Measurements from ENCODE around the gene TNFRSF12A.
"Not testable (repeated sequence)": the region's sequence is repeated elsewhere in the genome, so short reads cannot be mapped to it uniquely, and the experiment has no call there.

Gene TNFRSF12A

DNA sequence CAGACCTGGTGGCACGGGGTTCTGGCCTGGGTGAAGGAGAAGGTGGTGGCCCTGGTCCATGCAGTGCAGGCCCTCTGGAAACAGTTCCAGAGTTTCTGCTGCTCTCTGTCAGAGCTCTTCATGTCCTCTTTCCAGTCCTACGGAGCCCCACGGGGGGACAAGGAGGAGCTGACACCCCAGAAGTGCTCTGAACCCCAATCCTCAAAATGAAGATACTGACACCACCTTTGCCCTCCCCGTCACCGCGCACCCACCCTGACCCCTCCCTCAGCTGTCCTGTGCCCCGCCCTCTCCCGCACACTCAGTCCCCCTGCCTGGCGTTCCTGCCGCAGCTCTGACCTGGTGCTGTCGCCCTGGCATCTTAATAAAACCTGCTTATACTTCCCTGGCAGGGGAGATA is 49.0 kb downstream of the TNFRSF12A start:
- not testable (repeated sequence) for DNase-seq

DNA sequence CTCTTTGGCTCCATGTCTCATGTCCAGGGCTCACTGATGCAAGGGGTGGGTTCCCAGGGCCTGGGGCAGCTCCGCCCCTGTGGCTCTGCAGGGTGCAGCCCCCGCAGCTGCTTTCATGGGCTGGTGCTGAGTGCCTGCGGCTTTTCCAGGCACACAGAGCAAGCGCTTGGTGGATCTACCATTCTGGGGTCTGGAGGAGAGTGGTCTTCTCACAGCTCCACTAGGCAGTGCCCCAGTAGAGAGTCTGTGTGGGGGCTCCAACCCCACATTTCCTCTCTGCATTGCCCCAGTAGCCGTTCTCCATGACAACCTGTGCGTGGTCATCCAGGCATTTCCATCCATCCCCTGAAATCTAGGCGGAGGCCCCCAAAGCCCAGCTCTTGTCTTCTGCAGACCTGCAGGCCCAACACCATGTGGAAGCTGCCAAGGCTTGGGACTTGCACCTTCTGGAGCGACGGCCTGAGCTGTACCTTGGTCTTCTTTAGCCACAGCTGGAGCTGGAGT is 50.5 kb downstream of the TNFRSF12A start:
- no peak for DNase-seq

DNA sequence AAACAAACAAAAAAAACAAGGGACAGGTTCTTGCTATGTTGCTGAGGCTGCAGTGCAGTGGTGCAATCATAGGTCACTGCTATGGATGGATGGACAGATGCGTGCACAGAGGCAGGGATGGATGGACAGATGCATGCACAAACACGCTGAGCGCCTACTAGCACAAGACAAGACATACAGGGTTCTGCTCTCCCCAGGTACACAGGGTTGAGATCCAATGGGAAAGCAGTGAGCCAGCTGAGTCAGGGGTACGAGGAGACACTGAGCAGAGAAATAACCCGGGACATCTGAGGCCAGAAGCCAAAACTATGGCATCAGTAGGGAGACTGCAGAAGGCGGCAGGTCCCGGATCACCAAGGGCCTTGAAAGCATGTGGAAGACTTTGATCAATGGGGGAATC is 51.5 kb downstream of the TNFRSF12A start:
- no peak for DNase-seq

Measured in DMS153 (cell line).